HCT116 (cell line): ENCODE measurements around the gene ANKIB1. TPM values are rescaled to one million over a fixed set of nuclear protein-coding genes. Genes with fewer than 3 reads are reported as not detected.

Experiments
- ATAC-seq: fragments of 200-7000 bp; cut with Tn5 transposase; 2 replicates; pipeline ENCODE4 v1.9.1; 2020; ENCODE audit warnings: mild to moderate bottlenecking, moderate library complexity
- BruUV-seq: library from RNA; stranded (reverse); fragments of 400-500 nt; replicated peaks from 2 replicates; lab custom pipeline; 2021; lab: Mats Ljungman, UMichigan
- CTCF ChIA-PET: fragments of 300-600 bp; sonication (Branson Sonifier 250); formaldehyde crosslinking; loops from one replicate; lab custom pipeline; 2021; ENCODE audit warnings: antibody characterized with exemption; lab: Charles Lee
- POLR2A ChIA-PET: fragments of 300-600, 350-600 bp; sonication (Branson Sonifier 250); formaldehyde crosslinking; loops from one replicate; lab custom pipeline; 2021; ENCODE audit warnings: antibody characterized with exemption; lab: Charles Lee
- RAD21 ChIA-PET, 2 experiments: fragments of 300-600 bp; sonication (Branson Sonifier 250); formaldehyde crosslinking; loops; one replicate each; lab custom pipeline; 2023; ENCODE audit warnings: low total read pairs in 2 of 2; ENCODE audit not compliant: uncharacterized antibody in 2 of 2, unreplicated experiment in 2 of 2, low non-redundant PET in 1 of 2; lab: Charles Lee
- DNase-seq: peaks from one replicate; pipeline ENCODE4 v3.0.0-alpha.2; 2010; ENCODE audit warnings: low read depth, low spot score
- H2AFZ ChIP-seq: fragments of 200-600 bp; shearing (Covaris generic), sonication (generic); 2 replicates; pipeline ENCODE4 v1.6.1; 2017; ENCODE audit warnings: low read depth, mixed run types, mixed read lengths, antibody characterized with exemption, low read length; ENCODE audit not compliant: poor library complexity, severe bottlenecking
- H3K27ac ChIP-seq: 2 replicates; pipeline ENCODE4 v1.5.1; 2012; ENCODE audit warnings: low read depth, low read length
- H3K27me3 ChIP-seq: fragments of 200-600 bp; sonication (generic); 2 replicates; pipeline ENCODE4 v1.6.1; 2016; ENCODE audit warnings: mixed run types, low read length, mixed read lengths; ENCODE audit not compliant: insufficient read depth
- H3K36me3 ChIP-seq, 2 experiments: fragments of 200-500 bp in 1 of 2; fragments of 200-600 bp in 1 of 2; sonication (Bioruptor generic) in 1 of 2; sonication (generic) in 1 of 2; 2 replicates each; pipeline versions ENCODE4 v1.5.1 to v1.6.1; 2014 to 2016; ENCODE audit warnings: low read length in 2 of 2, inconsistent platforms in 1 of 2, mixed read lengths in 1 of 2, mixed run types in 1 of 2; ENCODE audit not compliant: insufficient read depth in 2 of 2, control insufficient read depth in 1 of 2
- H3K4me1 ChIP-seq, 2 experiments: fragments of 200-600 bp in 1 of 2; sonication (generic) in 1 of 2; 2 replicates each; pipeline versions ENCODE4 v1.5.1 to v1.6.1; 2012 to 2017; ENCODE audit warnings: low read length in 2 of 2, inconsistent platforms in 1 of 2, mild to moderate bottlenecking in 1 of 2, mixed read lengths in 1 of 2, mixed run types in 1 of 2, moderate library complexity in 1 of 2; ENCODE audit not compliant: insufficient read depth in 2 of 2, control insufficient read depth in 1 of 2
- H3K4me2 ChIP-seq: fragments of 200-600 bp; sonication (generic); 2 replicates; pipeline ENCODE4 v1.6.1; 2017; ENCODE audit warnings: mixed run types, low read length, mixed read lengths
- H3K4me3 ChIP-seq, 2 experiments: fragments of 200-600 bp in 1 of 2; sonication (generic) in 1 of 2; replicated peaks in 1 of 2; 2 replicates each; pipeline ENCODE4 v1.5.1; 2011 to 2016; ENCODE audit warnings: low read length in 2 of 2, control low read depth in 1 of 2, low read depth in 1 of 2, mild to moderate bottlenecking in 1 of 2, mixed read lengths in 1 of 2, mixed run types in 1 of 2
- H3K79me2 ChIP-seq: fragments of 200-600 bp; sonication (generic); 2 replicates; pipeline ENCODE4 v1.6.1; 2017; ENCODE audit warnings: mild to moderate bottlenecking, mixed run types, low read length, moderate library complexity, mixed read lengths; ENCODE audit not compliant: insufficient read depth
- H3K9ac ChIP-seq: fragments of 200-600 bp; sonication (generic); 2 replicates; pipeline ENCODE4 v1.6.1; 2016; ENCODE audit warnings: low read length, mixed read lengths
- H3K9me2 ChIP-seq: fragments of 200-600 bp; sonication (generic), shearing (Covaris generic); 2 replicates; pipeline ENCODE4 v1.6.1; 2017; ENCODE audit warnings: mixed run types, mild to moderate bottlenecking, moderate library complexity; ENCODE audit not compliant: insufficient read depth
- H3K9me3 ChIP-seq, 2 experiments: fragments of 200-500 bp in 1 of 2; fragments of 200-600 bp in 1 of 2; sonication (Bioruptor generic) in 1 of 2; sonication (generic) in 1 of 2; 2 replicates each; pipeline ENCODE4 v1.6.1; 2014 to 2017; ENCODE audit warnings: low read length in 2 of 2, mixed read lengths in 2 of 2, inconsistent platforms in 1 of 2, low read depth in 1 of 2, mild to moderate bottlenecking in 1 of 2, mixed run types in 1 of 2, moderate library complexity in 1 of 2; ENCODE audit not compliant: control insufficient read depth in 1 of 2, insufficient read depth in 1 of 2
- H4K20me1 ChIP-seq: fragments of 200-600 bp; sonication (generic), shearing (Covaris generic); 2 replicates; pipeline ENCODE4 v1.6.1; 2017; ENCODE audit warnings: mixed run types, mild to moderate bottlenecking, moderate library complexity; ENCODE audit not compliant: insufficient read depth
- CBX3 ChIP-seq: IDR thresholded peaks from 2 replicates; pipeline ENCODE4 v1.6.1; 2012; ENCODE audit warnings: low read depth
- EZH2 ChIP-seq: fragments of 200-600 bp; sonication (generic); IDR thresholded peaks from 2 replicates; pipeline ENCODE4 v1.6.1; 2017; ENCODE audit warnings: antibody characterized with exemption, mixed run types
- EZH2phosphoT487 ChIP-seq: fragments of 200-600 bp; IDR thresholded peaks from 2 replicates; pipeline ENCODE4 v1.6.1; 2018; ENCODE audit warnings: antibody characterized with exemption, borderline replicate concordance
- JUND ChIP-seq: IDR thresholded peaks from 2 replicates; pipeline ENCODE4 v1.6.1; 2012
- POLR2A ChIP-seq: IDR thresholded peaks from 2 replicates; pipeline ENCODE4 v1.7.0; 2011; ENCODE audit warnings: borderline replicate concordance; ENCODE audit not compliant: insufficient read depth, insufficient read length; ENCODE audit errors: extremely low read depth
- POLR2AphosphoS5 ChIP-seq: IDR thresholded peaks from 2 replicates; pipeline ENCODE4 v1.6.1; 2011; ENCODE audit warnings: mild to moderate bottlenecking, low read depth, low read length, moderate library complexity
- SIN3A ChIP-seq: IDR thresholded peaks from 2 replicates; pipeline ENCODE4 v1.6.1; 2012; ENCODE audit warnings: low read depth
- SP1 ChIP-seq: IDR thresholded peaks from 2 replicates; pipeline ENCODE4 v1.6.1; 2012; ENCODE audit warnings: low read depth
- TCF7L2 ChIP-seq: IDR thresholded peaks from 2 replicates; pipeline ENCODE4 v1.7.0; 2011; ENCODE audit warnings: borderline replicate concordance, inconsistent platforms; ENCODE audit not compliant: insufficient read depth, insufficient read length; ENCODE audit errors: extremely low read depth
- intact Hi-C: fragments of 100-400 bp; cut with micrococcal nuclease; formaldehyde crosslinking; loops from 2 replicates; pipeline ENCODE4 v1.10.0; 2022
- total RNA-seq: library from RNA; stranded (reverse); gene quantifications from one replicate; pipeline ENCODE4 v1.2.1, GENCODE V29; 2021; ENCODE audit not compliant: unreplicated experiment
- TF ChIP-seq, protein P1 (sequence below): IDR thresholded peaks from 2 replicates; pipeline ENCODE4 v1.6.1; 2012; ENCODE audit warnings: low read depth
- TF ChIP-seq, protein P2 (sequence below): IDR thresholded peaks from 2 replicates; pipeline ENCODE4 v1.6.1; 2011; ENCODE audit warnings: mild to moderate bottlenecking, low read length, moderate library complexity; ENCODE audit not compliant: insufficient replicate concordance; ENCODE audit errors: extremely low read depth

Gene ANKIB1
- total RNA-seq, 1 experiment from 2014 or later = 41.2 TPM

DNA sequence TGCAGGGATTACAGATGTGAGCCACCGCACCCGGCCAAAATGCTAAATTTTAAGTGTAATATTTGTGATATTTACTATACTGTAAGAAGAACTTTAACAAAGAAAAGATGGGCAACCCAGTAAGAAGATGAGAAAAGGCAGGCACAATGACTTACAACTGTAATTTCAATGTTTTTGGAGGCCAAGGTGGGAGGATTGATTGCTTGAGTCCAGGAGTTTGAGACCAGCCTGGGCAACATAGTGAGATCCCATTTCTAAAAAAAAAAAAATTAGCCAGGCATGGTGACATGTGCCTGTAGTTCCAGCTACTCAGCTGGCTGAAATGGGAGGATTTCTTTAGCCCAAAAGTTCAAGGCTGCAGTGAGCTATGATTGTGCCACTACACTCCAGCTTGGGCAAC, 189.8 kb downstream of the ANKIB1 start:
- Histone ChIP-seq H3K27ac (no peak overlapping the region), H3K9me3 (no peaks in the 10 kb centered on the region), H3K9ac (no peak overlapping the region), H3K27me3 (no peaks in the 10 kb centered on the region), H2AFZ (no peak overlapping the region), H3K79me2 (no peaks in the 10 kb centered on the region), H3K4me1 (no peaks in the 10 kb centered on the region), H3K36me3 (no peaks in the 10 kb centered on the region), H3K9me2 (no peaks in the 10 kb centered on the region), H4K20me1 (no peaks in the 10 kb centered on the region), H3K4me2 (no peak overlapping the region), H3K4me3 (no peak overlapping the region)
- DNase-seq (no peak), ATAC-seq (no peak)
- CTCF ChIA-PET = no interaction called here
- TF ChIP-seq EZH2 (no peak), CBX3 (no peak), POLR2A (no peak), EZH2phosphoT487 (no peak), JUND (no peak), SP1 (no peak), TCF7L2 (no peak), POLR2AphosphoS5 (no peak), SIN3A (no peak)
- TF ChIP-seq, protein P1, sequence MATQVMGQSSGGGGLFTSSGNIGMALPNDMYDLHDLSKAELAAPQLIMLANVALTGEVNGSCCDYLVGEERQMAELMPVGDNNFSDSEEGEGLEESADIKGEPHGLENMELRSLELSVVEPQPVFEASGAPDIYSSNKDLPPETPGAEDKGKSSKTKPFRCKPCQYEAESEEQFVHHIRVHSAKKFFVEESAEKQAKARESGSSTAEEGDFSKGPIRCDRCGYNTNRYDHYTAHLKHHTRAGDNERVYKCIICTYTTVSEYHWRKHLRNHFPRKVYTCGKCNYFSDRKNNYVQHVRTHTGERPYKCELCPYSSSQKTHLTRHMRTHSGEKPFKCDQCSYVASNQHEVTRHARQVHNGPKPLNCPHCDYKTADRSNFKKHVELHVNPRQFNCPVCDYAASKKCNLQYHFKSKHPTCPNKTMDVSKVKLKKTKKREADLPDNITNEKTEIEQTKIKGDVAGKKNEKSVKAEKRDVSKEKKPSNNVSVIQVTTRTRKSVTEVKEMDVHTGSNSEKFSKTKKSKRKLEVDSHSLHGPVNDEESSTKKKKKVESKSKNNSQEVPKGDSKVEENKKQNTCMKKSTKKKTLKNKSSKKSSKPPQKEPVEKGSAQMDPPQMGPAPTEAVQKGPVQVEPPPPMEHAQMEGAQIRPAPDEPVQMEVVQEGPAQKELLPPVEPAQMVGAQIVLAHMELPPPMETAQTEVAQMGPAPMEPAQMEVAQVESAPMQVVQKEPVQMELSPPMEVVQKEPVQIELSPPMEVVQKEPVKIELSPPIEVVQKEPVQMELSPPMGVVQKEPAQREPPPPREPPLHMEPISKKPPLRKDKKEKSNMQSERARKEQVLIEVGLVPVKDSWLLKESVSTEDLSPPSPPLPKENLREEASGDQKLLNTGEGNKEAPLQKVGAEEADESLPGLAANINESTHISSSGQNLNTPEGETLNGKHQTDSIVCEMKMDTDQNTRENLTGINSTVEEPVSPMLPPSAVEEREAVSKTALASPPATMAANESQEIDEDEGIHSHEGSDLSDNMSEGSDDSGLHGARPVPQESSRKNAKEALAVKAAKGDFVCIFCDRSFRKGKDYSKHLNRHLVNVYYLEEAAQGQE = no peak
- TF ChIP-seq, protein P2, sequence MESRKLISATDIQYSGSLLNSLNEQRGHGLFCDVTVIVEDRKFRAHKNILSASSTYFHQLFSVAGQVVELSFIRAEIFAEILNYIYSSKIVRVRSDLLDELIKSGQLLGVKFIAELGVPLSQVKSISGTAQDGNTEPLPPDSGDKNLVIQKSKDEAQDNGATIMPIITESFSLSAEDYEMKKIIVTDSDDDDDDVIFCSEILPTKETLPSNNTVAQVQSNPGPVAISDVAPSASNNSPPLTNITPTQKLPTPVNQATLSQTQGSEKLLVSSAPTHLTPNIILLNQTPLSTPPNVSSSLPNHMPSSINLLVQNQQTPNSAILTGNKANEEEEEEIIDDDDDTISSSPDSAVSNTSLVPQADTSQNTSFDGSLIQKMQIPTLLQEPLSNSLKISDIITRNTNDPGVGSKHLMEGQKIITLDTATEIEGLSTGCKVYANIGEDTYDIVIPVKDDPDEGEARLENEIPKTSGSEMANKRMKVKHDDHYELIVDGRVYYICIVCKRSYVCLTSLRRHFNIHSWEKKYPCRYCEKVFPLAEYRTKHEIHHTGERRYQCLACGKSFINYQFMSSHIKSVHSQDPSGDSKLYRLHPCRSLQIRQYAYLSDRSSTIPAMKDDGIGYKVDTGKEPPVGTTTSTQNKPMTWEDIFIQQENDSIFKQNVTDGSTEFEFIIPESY = no peak
- BruUV-seq = no TSS peak
- intact Hi-C loops = no loop called here
- POLR2A ChIA-PET = no interaction called here
- RAD21 ChIA-PET = no interaction called here
